OCI-LY1 (cell line): Measurements from ENCODE around the gene SEMA5A.

Experiments used
- CTCF ChIP-seq: fragments of 200-600 bp; sonication (generic), shearing (Covaris generic); IDR thresholded peaks from 2 replicates; pipeline ENCODE4 v1.5.1; 2017; ENCODE audit warnings: mild to moderate bottlenecking, antibody characterized with exemption, low read length, moderate library complexity, mixed read lengths
- EZH2 ChIP-seq: fragments of 200-600 bp; sonication (generic), shearing (Covaris generic); IDR thresholded peaks from 2 replicates; pipeline ENCODE4 v1.8.0; 2017; ENCODE audit warnings: borderline replicate concordance, mixed run types, mild to moderate bottlenecking, antibody characterized with exemption, low read length, moderate library complexity, mixed read lengths

- no peak for TF ChIP-seq CTCF
- TF ChIP-seq EZH2: no peak
These were observed 213.8 kb downstream of the SEMA5A start for GRCh38 chr5:9332026-9332425.
